HG03196 (cell line): ENCODE measurements around the gene NOP9.
A peak's percentile ranks its signal among the peaks of the same experiment; 100 is the strongest.
"Not testable (repeated sequence)": the region's sequence is repeated elsewhere in the genome, so short reads cannot be mapped to it uniquely, and the experiment has no call there.

Experiments
- ATAC-seq: cut with Tn5 transposase; IDR thresholded peaks from one replicate; pipeline ENCODE4 v1.9.1; 2021; ENCODE audit not compliant: unreplicated experiment

Gene NOP9

DNA sequence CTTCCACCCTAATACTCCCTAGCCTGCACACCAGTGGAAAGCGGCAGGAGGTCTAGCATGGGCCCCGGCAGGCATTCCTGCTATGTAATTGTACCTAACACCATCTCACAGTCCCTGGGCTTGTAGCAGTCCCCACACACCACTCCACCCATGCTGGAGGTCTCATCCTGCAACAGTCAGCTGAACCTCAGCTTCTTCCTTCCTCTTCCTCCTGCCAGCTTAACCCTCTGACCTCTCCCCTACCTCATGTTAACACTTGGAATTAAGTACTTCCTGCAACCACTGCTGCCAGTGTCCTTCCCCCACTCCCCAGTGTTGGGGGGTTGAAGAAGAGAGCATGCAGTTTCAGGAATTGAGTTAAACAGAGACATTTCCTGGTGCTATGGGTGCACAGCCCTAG, 27.7 kb downstream of the NOP9 start:
- ATAC-seq = no peak

DNA sequence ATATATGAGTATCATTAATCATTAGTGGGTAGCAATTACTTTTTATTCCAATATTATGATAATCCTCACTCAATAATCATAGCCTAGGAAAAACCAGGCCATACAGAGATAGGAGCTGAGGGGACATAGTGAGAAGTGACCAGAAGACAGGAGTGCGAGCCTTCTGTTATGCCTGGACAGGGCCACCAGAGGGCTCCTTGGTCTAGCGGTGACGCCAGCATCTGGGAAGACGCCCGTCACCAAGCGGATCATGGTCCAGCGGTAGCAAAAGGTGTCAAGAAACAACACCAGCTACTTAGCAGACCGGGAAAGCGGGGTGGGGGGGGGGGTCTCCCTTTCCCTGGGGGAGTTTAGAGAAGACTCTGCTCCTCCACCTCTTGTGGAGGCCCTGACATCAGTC, 28.3 kb downstream of the NOP9 start:
- not testable (repeated sequence) for ATAC-seq

DNA sequence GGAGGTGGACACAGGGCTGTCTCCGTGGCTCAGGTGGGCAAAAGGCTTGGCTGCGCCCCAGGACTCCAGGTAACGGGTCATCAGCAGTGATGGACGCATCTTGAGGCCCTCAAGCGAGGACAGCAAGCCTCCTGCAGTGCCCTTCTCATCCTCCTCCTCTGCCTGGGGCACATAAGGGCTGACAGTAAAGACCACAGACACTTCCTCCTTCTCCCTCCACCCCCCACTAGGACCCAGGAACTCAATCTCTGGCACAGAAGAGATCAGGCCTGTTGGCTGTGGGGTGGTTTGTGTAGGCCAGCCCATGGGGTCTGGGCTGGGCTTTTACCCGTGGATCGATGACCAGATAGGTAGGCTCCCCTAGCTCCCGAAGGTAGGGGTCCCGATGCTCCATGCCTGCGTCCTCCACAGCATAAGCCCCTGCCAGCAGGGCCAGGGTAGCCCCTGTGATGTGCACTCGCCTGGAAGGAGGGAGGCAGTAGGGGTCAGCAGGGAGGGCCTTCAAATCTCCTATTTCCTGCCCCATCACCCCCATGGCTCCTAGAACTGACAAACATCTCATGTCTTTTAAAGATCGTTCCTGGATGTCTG, 29.5 kb downstream of the NOP9 start:
- ATAC-seq = no peak

DNA sequence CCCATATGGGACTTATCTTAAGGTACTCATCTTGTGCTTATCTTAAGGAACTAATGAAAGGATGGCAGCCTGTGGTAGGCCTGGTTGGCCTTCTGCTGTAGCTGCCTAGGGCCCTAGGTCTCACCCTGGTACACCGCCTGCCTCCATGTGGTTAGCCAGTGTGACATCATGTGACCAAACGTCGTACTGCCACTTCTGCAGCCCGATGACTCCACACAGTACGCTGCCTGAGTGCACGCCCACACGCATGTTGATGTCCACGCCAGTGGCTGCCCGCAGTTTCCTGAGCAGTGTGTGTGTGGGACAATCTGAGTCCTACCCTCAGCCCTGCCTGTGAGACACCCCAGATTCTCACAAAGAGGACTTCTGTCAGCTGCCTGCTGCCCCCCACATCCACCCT, 30.1 kb downstream of the NOP9 start:
- no peak for ATAC-seq

DNA sequence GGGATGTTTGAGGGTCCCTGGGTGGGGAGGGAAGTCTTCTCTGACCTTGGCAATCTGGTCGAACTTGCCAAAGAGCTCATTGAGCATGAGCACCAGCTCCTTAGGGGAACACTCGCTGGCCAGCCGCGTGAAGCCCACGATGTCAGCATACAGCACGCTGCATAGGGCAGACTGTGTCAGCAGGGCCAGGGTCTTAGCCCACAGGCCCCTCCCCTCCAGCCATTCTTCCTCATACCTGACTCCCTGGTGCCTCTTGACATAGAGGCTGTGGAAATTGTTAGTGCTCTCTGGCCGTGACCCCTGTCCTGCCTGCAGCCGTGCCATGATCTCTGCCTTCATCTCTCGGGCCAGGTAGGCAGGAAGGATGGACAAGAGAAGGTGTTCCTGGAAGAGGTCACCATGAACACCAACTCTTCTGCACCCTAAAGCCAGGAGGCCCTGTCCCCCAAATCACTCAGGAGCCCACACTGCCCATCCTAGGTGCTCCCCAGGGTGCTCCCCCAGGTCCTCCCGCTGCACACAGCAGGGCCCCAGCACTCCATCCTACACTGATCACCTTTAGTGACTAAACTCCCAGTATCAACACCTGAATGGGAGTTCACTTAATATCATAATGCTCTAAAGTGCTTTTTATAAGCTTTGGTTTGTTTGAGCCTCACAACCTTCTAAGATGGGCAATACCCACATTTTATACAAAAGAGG, 31.5 kb downstream of the NOP9 start:
- no peak for ATAC-seq

DNA sequence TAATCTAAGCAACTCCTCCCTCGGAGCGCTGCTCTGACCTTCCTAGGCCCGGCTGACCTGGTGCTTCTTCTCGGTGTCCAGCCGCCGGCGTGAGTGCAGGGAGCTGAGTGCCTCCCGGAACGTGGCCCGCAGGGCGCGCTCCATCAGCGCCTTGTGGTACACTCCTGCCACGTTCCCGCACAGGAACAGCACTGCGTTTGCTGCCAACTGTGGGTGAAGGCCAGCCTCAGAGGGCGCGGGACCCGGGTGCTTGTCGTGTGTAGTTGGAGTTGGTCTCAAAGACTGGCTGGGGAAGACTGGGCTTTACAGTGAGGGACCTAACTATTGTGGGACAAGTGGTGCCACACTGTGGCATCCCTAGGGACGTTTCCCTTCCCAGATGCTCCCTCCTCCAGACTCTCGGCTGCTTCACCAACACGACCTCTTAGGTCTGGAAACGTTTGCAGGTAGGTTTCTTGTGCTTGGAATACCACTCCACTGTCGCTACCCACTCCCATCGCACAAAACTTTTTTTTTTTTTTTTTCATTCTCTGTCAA, 32.1 kb downstream of the NOP9 start:
- no peak for ATAC-seq

DNA sequence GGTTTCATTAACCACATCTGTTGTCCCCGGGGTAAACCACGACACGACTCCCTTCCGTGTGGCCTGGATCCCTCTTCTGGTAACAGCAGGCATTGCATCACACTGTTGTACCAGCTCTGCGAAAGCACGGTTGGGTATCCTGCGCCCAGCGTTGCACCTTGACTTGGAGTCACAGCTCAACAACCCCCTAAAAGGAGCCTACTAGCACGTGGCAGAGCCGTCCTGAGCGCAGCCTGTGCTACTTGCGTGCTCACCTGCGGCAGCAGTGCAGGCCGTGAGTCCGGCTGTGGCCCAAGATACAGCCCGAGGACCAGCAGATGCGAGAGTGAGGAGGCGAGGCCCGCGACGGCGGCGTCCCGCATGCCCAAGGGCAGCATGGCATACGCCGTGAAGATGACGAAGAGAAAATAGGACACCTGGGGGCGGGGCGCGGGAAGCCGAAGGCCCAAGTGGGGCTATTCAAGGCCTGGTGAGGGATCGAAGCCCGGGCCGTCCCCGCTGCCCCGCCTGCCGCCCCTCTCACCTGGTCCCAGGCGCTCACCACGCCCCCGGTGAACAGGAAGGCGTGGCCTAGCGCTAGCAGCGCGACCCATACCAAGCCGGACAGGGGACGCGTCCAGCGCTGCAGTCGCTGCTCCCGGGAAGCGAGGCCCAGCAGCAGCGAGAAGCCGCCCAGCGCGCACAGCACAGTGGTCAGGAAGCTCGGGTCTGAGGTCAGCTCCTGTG, 32.8 kb downstream of the NOP9 start:
- peak; percentile 70 for ATAC-seq

DNA sequence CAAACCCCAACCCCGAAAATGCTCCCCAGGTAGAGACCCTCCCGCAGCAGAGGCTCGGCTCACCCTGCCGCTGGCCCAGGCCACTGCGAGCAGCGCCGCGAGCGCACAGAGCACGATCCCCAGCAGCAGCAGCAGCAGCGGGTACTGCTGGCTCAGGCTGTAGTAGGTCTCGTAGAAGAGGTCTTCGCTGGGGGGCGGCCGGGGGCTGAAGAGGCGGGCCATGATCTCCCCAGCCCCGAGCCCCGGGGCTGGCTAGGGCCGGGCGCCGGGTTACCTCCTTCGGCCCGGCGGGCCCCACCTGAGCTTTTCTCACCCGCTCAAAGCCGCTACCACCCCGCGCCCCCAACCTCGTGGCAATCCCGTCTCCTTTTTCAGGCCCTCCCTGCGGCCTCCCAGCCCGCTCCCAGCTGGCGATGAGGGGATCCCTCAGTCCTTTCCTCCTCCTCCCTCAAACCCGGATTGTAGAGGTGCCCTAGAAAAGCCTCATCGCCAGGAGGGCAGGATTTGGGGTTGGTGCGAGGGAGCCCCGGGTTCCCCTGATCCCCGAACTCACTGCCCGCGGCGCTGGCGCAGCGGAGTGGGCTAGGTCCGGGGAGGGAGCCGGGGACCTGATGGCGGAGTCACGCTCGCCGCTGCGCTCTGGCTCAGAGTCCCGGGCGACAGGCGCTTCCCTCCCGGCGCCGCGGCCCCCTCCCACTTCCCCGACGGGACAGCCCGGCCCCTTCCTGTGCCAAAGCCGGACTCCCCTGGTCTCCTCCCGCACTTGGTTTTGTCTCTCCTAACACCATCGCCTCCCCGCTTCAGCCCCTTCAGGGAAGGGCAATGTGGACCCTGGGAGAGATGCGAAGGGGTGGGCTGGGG, 35.0 kb downstream of the NOP9 start, which contains the start of gene ADCY4:
ADCY4 (minus strand) TSS at position 641 of the 861 bp plus-strand sequence; CDS start at position 222, 419 bp downstream.
- no peak for ATAC-seq

DNA sequence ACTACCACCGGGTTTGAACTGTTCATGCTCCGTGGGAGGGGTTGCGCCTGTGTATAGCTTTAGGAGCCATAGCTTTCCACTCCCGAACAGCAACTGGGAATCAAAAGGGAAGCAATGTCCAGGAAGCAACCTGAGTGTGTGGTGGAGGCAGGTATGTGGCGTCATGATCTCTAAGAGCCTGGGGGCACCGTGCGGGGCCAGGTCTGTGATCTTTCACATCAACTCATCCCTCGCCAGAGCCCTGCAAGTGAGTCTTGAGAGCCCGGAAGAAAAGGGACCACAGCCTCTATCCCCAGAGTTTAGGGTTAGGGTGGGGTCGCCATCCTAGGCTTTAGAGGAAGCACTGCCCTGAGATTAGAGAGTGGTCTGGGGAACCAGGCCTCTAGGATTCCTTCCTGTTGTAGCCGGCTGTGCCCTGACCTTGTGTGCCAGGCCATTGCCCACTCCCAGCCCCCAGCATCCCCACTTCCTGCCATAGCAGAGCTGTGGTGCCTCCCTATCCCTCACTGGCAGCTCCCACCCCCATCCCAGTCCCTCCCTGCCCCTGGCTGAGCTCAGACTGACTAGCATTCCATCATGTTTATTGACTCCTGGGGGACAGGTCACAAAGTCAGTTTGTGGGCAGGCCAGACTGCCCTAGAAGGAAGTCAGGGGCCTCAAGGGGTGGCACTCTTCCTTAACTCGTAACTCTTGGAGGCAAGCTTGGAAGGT, 36.0 kb downstream of the NOP9 start:
- ATAC-seq = no peak

DNA sequence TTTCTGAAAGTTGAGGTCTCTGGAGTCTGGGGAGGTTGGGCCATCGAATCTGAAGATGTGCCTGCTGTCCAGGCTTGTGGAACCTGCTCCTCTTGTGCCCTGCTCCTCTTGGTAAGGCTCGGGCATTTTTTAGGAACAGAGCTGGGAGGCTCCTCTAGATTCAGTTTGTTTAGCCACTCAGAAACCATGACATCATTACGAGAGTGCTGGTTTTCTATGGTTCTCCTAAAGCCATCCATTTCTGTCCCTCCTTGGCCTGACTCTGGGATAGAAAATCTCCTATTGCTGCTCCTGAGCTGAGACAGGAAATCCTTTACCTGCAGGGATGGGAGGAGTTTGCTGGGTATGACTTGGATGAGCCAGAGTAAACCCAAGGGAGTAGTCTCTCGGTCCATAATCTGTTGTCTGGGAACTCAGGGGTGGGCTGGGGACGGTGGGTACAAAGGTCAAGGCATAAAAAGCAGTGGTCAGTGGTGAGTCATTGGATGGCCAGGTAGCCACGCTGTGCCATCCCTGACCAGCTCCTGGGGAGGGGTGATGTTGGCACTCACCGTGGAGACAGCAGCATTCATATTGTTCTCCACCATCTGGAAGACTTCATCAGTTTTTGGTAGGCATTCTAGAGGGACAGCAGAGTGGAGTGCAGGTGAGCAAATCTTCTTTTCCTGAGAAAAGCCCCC, 37.6 kb downstream of the NOP9 start:
- no peak for ATAC-seq

DNA sequence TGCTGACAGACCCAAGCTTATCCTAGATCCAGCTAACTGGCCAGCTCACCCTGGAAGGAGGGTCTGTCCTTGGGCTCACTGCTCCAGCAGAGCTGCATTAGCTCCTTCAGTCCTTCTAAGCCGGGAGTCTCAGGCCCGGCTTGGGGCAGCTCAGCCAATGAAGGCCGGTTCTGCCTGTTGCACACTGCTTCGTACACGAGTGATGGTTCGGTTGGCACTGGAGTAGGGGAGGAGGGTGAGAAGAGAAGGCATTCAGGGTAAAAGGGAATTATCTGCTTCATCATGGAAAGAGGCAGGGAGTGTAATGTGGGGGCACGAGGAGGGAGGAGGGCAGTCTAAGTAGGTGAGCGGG, 38.1 kb downstream of the NOP9 start:
- no peak for ATAC-seq

DNA sequence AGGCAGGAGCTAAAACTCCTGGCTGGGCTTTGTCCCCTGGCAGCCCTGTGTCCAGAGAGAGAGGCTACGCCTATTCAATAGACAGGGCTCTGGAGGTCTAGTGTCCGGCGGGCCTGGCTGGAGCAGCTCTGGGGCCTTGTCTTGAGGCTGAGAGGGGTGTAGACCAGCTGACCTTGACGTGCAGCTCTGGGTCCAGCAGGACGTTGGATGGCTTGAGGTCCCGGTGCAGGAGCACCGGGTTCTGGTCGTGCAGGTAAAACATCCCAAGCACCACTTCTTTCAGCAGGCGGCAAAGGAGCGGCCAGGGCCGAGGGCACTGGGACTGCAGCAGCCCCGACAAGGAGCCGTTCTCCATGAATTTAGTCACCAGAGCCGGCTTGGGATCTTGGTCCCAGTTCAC, 39.2 kb downstream of the NOP9 start:
- no peak for ATAC-seq

DNA sequence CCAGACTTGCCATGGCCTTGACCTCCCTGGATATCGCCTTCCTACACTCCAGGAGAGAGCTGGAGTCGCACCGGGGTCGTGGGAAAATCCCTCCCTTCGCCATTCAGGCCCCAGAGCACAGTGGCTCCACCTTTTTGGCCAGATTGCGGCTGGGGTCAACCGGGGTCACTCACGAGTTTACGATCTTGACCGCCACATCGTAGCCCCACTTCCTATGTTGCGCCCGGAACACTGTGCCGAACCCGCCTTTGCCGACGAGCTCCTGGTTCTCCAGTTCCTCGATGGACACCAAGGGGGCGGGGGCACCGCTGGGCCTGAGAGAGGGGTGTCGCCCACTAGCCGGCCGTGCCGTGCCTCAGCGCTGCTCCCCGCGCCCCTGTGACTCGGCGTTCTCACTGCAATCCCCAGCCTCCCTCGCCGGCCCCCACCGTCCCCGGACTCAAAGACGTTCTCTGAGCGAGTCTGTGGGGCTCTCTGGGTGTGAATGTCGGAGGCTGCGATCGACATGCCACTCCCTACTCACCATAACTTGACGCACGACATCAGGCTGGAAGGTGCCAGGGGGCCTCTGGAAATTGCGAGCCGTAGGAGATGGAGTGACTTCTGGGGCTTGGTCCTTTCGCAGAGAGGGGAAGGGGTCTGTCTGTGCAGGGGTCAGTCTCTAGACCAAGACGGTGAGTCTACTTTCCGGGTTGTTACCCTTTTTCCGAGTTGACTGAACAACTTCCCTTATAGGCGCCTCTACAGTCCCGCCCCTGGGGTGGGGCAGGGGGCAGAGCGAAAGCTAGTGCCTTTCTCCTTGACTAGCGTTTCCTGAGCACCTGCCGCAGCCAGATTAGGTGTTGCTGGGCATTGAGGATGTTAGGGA, 39.9 kb downstream of the NOP9 start, which contains the start of gene RIPK3:
RIPK3 (minus strand) TSS at position 708 of the 868 bp plus-strand sequence; CDS start at position 543, 165 bp downstream.
- ATAC-seq = peak; percentile 77

DNA sequence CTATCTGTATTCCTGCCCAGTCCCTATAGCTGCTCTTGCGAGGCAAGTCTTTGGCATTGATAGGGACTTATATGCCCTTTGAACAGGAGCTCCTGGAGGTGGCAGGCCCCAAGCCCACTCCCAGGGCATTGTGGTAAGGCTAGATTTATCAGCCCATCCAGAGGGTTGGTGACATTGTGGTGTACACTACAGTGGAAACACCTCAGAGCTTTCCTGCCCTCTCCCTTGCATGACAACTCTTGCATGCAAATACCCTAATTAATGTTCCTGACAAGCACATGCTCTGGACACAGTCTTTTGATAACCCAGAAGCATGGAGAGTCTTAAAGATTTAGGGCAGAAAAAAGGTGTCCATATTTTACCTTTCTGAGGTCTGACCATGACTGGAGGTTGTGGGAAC, 41.0 kb downstream of the NOP9 start:
- ATAC-seq = no peak

DNA sequence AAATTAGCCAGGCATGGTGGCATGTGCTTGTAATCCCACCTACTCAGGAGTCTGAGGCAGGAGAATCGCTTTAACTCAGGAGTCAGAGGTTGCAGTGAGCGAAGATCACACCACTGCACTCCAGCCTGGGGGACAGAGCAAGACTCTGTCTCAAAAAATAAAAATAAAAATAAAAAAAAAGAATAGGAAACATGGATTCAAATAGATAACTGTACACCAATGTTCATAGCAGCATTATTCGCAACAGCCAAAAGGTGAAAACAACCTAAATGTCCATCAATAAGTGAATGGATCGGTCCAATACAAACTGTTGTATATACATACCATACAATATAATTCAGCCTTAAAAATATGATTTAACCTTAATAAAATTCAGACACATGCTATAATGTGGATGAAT, 43.2 kb downstream of the NOP9 start:
- ATAC-seq = no peak

DNA sequence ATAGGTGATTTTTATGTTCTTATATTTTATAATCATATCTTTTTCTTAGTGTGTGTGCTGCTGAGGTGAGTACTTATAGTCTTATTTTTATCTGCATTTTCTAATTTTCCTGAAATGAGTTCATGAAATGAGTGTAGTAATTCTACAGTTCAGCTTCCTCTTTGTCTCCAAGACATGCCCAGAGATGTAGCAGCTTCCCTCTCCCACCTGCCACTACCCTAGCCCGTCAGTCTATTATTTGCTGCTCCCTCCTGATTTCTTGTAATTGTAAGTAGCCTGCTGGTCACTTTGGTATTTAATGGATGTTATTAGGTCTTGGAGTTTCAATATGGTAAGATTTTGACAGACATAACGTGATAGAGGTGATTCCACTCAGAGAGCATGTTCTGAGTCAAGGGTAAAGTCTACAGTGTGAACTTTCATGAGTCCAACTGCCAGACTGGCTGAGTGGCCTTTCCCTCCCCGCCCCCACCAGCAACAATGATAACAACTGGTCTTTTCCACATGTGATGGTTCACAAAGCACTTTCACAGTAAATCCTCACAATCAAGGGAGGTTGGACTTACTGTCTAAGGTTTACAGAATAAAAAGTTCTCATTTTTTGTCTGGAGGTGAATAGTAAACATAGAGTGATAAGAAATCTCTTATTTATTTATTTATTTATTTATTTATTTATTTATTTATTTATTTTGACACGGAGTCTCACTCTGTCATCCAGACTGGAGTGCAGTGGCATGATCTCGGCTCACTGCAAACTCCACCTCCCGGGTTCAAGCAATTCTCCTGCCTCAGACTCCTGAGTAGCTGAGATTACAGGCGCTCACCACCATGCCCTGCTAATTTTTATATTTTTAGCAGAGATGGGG, 44.4 kb downstream of the NOP9 start:
- no peak for ATAC-seq

DNA sequence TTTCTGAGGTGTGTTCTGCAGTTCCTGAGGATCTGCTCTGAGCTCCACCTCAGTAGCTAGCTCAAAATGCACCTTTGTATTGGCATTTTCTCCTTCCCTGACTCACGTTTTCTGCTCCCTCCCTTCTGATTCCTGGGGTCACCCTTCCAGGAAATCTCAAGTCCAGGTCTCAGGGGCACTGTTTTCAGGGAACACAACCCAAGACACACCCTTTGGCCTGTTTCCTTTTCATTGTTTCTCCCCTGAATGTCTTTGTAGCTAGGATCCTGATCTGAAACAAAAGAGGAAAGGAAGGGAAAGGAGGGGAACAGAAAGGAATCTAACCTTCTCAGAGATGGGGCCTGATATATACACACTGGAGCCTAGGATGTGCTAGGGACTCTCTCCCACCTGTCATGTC, 47.5 kb downstream of the NOP9 start:
- ATAC-seq = no peak

DNA sequence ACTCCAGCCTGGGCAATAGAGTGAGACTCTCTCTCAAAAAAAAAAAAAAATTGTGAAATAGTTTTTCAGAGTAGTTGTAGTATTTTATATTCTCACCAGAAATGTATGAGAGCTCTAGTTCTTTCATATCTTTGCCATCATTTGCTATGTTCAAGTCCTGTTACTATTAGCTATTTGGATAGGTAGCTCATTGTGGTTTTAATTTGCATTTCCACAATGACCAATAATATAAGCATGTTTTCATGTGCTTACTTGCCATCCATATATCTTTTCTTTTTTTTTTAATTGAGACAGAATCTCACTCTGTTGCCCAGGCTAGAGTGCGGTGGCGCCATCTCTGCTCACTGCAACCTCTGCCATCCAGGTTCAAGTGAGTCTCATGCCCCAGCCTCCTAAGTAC, 48.5 kb downstream of the NOP9 start:
- ATAC-seq = no peak
